CD4-positive, alpha-beta T cell (primary cell): ENCODE measurements around the gene NKD1. TPM values are rescaled to one million over a fixed set of nuclear protein-coding genes. Genes with fewer than 3 reads are reported as not detected.

Source experiments
- ATAC-seq: fragments of 200-7000 bp; cut with Tn5 transposase; one replicate; pipeline ENCODE4 v1.10.0; 2022; ENCODE audit warnings: mild to moderate bottlenecking; ENCODE audit not compliant: poor library complexity
- CTCF ChIA-PET: fragments of 350-600 bp; sonication (Branson Sonifier 250); formaldehyde crosslinking; loops from one replicate; lab custom pipeline; 2021; ENCODE audit warnings: antibody characterized with exemption, inconsistent platforms; lab: Charles Lee
- POLR2A ChIA-PET: fragments of 350-600 bp; sonication (Branson Sonifier 250); formaldehyde crosslinking; loops from one replicate; lab custom pipeline; 2021; ENCODE audit warnings: antibody characterized with exemption, inconsistent platforms; lab: Charles Lee
- DNase-seq, 14 experiments: peaks; one replicate each; pipeline ENCODE4 v3.0.0-alpha.2; 2013 to 2020; ENCODE audit warnings: mixed read lengths in 2 of 14
- H3K27ac ChIP-seq, 2 donors: one replicate each; pipeline versions ENCODE4 v1.5.1 to v1.7.0; 2013; ENCODE audit warnings: low read length in 2 of 2, low read depth in 1 of 2, mild to moderate bottlenecking in 1 of 2
- H3K27me3 ChIP-seq, 2 experiments: 1 replicate in 1 of 2; 2 replicates in 1 of 2; pipeline versions ENCODE4 v1.6.1 to v1.7.0; 2013; ENCODE audit warnings: low read length in 2 of 2, control low read depth in 1 of 2, mild to moderate bottlenecking in 1 of 2, moderate library complexity in 1 of 2; ENCODE audit not compliant: insufficient read depth in 2 of 2, control insufficient read depth in 1 of 2
- H3K36me3 ChIP-seq: one replicate; pipeline ENCODE4 v1.6.1; 2013; ENCODE audit warnings: low read length, control low read depth; ENCODE audit not compliant: insufficient read depth
- H3K4me1 ChIP-seq: one replicate; pipeline ENCODE4 v1.6.1; 2013; ENCODE audit warnings: low read length, control low read depth; ENCODE audit not compliant: insufficient read depth
- H3K4me3 ChIP-seq: one replicate; pipeline ENCODE4 v1.5.1; 2013; ENCODE audit warnings: mild to moderate bottlenecking, low read length, moderate library complexity
- H3K9me3 ChIP-seq, 2 experiments: 1 replicate in 1 of 2; 2 replicates in 1 of 2; pipeline versions ENCODE4 v1.6.1 to v1.7.0; 2013; ENCODE audit warnings: low read length in 2 of 2, mild to moderate bottlenecking in 2 of 2, control low read depth in 1 of 2, moderate library complexity in 1 of 2; ENCODE audit not compliant: control insufficient read depth in 1 of 2, insufficient read depth in 1 of 2
- H3K27ac Mint-ChIP-seq: one replicate; pipeline ENCODE4 v1.8.0; 2020; ENCODE audit warnings: mixed read lengths
- H3K27me3 Mint-ChIP-seq: one replicate; pipeline ENCODE4 v1.8.0; 2021; ENCODE audit warnings: mixed read lengths
- H3K36me3 Mint-ChIP-seq: one replicate; pipeline ENCODE4 v1.8.0; 2021; ENCODE audit warnings: low read depth, mixed read lengths
- H3K4me1 Mint-ChIP-seq: one replicate; pipeline ENCODE4 v1.8.0; 2021; ENCODE audit warnings: low read depth, mixed read lengths
- H3K4me3 Mint-ChIP-seq: one replicate; pipeline ENCODE4 v1.8.0; 2020; ENCODE audit warnings: mild to moderate bottlenecking, mixed read lengths
- H3K9me3 Mint-ChIP-seq: one replicate; pipeline ENCODE4 v1.8.0; 2020; ENCODE audit warnings: mixed read lengths
- CTCF ChIP-seq: fragments of 200-600 bp; IDR thresholded peaks from one replicate; pipeline ENCODE4 v1.8.0; 2022; ENCODE audit warnings: antibody characterized with exemption, mild to moderate bottlenecking
- intact Hi-C, 2 experiments: fragments of 100-400 bp; cut with DNase I in 1 of 2; cut with micrococcal nuclease in 1 of 2; formaldehyde crosslinking; loops; one replicate each; pipeline versions ENCODE4 v1.15.1 to v1.9.0; 2023 to 2025; cut with DNase I, micrococcal nuclease
- total RNA-seq, 174 experiments: library from RNA in 2 of 174; stranded (reverse) in 2 of 174; gene quantifications; one replicate each; pipeline ENCODE4 v1.2.3 and lab custom pipeline; 2021 to 2026

The NKD1 gene
- total RNA-seq, 2 experiments from 2014 or later, result 6.1 to 9.8 TPM

GRCh38 chr16:50657241-50657640 lies 109.0 kb downstream of the NKD1 start:
- H3K9me3 ChIP-seq, result peaks cover 0 to under 1% of the 10 kb centered on the region in 2 experiments
- DNase-seq, result no peak
- POLR2A ChIA-PET, result interaction anchor here (0.9 kb wide), 1 partner anchor 298 kb away, joined by 3 read pairs; no protein-coding TSS in a partner anchor
- Mint-ChIP-seq H3K4me3 (no peak overlapping the region), H3K27ac (no peak overlapping the region), H3K9me3 (no peaks in the 10 kb centered on the region), H3K36me3 (no peaks in the 10 kb centered on the region), H3K4me1 (peaks cover 4% of the 10 kb centered on the region), H3K27me3 (no peaks in the 10 kb centered on the region)
- peaks cover 3% of the 10 kb centered on the region for H3K4me1 ChIP-seq
- H3K27ac ChIP-seq, result no peak overlapping the region
- CTCF ChIA-PET, result no interaction called here
- H3K27me3 ChIP-seq, result no peaks in the 10 kb centered on the region
- no peak for TF ChIP-seq CTCF
- no peak overlapping the region for H3K4me3 ChIP-seq
- H3K36me3 ChIP-seq, result peaks cover 2% of the 10 kb centered on the region
- no peak for ATAC-seq
- intact Hi-C loops, result no loop called here

- ATAC-seq, result no peak
- Mint-ChIP-seq H3K27ac (no peak overlapping the region), H3K9me3 (no peaks in the 10 kb centered on the region), H3K4me1 (peaks cover 9% of the 10 kb centered on the region), H3K4me3 (no peak overlapping the region), H3K27me3 (no peaks in the 10 kb centered on the region), H3K36me3 (no peaks in the 10 kb centered on the region)
- Histone ChIP-seq H3K27ac (no peak overlapping the region), H3K36me3 (no peaks in the 10 kb centered on the region), H3K27me3 (no peaks in the 10 kb centered on the region), H3K4me3 (no peak overlapping the region), H3K4me1 (peaks cover 5% of the 10 kb centered on the region), H3K9me3 (peaks cover 0 to 5% of the 10 kb centered on the region in 2 experiments)
- CTCF ChIA-PET, result no interaction called here
- DNase-seq, result no peak
- POLR2A ChIA-PET, result no interaction called here
- intact Hi-C loops, result loop anchor here (5.0 to 10.0 kb wide), 3 partner anchors 108 to 638 kb away; partner anchors contain the start of gene CNEP1R1 (in 1 of the 2)
- TF ChIP-seq CTCF, result no peak
Observed at GRCh38 chr16:50659806-50660205, 111.6 kb downstream of the NKD1 start.

GRCh38 chr16:50662306-50662940 lies 114.2 kb downstream of the NKD1 start:
- H3K4me3 Mint-ChIP-seq, result no peak overlapping the region
- H3K27ac Mint-ChIP-seq, result no peak overlapping the region
- ChIA-PET CTCF (interaction anchor here (7.5 kb wide), 1 partner anchor 144 kb away, joined by 62 read pairs; no protein-coding TSS in a partner anchor), POLR2A (interaction anchor here (1.0 to 12.3 kb wide), 3 partner anchors 18 to 86 kb away, joined by 3 to 174 read pairs (median 3); partner anchors contain the start of gene SNX20)
- no peak for ATAC-seq
- Histone ChIP-seq H3K4me3 (no peak overlapping the region), H3K27me3 (no peaks in the 10 kb centered on the region), H3K27ac (no peak overlapping the region), H3K4me1 (peaks cover 31% of the 10 kb centered on the region), H3K9me3 (peaks cover 0 to 5% of the 10 kb centered on the region in 2 experiments), H3K36me3 (no peaks in the 10 kb centered on the region)
- no peaks in the 10 kb centered on the region for H3K9me3 Mint-ChIP-seq
- DNase-seq, result no peak
- intact Hi-C loops, result loop anchor here (5.0 to 10.0 kb wide), 3 partner anchors 110 to 640 kb away; partner anchors contain the start of gene CNEP1R1 (in 1 of the 2)
- no peak for TF ChIP-seq CTCF
- no peaks in the 10 kb centered on the region for H3K27me3 Mint-ChIP-seq
- peaks cover 1% of the 10 kb centered on the region for H3K36me3 Mint-ChIP-seq
- peaks cover 32% of the 10 kb centered on the region for H3K4me1 Mint-ChIP-seq
